ENCODE measurements around the gene SLC4A8.

Gene SLC4A8

DNA sequence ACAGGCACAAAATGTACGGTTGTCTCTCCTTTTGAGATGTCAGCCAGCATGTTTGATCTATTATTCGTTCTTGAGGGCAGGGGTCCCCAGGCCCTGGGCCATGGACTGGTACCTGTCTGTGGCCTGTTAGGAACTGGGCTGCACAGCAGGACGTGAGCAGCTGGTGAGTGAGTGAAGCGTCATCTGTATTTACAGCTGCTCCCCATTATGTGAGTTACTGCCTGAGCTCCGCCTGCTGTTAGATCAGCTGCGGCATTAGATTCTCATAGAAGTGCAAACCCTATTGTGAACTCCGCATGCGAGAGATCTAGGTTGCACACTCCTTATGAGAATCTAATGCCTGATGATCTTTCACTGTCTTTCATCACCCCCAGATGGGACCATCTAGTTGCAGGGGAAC, 125.0 kb downstream of the SLC4A8 start:
- in situ Hi-C loops (cut with MboI; ENCODE audit: low sequenced_read_pairs), result no loop called here
